DND-41 (cell line): Measurements from ENCODE around the gene FAM171A2.

ENCODE experiments used
- CTCF ChIP-seq: IDR thresholded peaks from 2 replicates; pipeline ENCODE4 v1.5.1; 2012; ENCODE audit warnings: borderline replicate concordance, low read length, moderate library complexity, mild to moderate bottlenecking; ENCODE audit not compliant: poor library complexity, severe bottlenecking; ENCODE audit errors: extremely low read depth
- EZH2 ChIP-seq: IDR thresholded peaks from 3 replicates; pipeline ENCODE4 v1.6.1; 2012; ENCODE audit warnings: borderline replicate concordance, low read depth, mild to moderate bottlenecking, moderate library complexity, low read length, inconsistent platforms; ENCODE audit not compliant: severe bottlenecking

- TF ChIP-seq EZH2 (no peak), CTCF (no peak)
Measured at GRCh38 chr17:44372036-44372435, 8.4 kb upstream of the FAM171A2 start.
